ENCODE results near the gene CROCC2. TPM values are rescaled to one million over a fixed set of nuclear protein-coding genes. Genes with fewer than 3 reads are reported as not detected.
"Not testable (repeated sequence)": the region's sequence is repeated elsewhere in the genome, so short reads cannot be mapped to it uniquely, and the experiment has no call there.

Gene CROCC2
- total RNA-seq, 1 donor from 2014 or later: not detected

DNA sequence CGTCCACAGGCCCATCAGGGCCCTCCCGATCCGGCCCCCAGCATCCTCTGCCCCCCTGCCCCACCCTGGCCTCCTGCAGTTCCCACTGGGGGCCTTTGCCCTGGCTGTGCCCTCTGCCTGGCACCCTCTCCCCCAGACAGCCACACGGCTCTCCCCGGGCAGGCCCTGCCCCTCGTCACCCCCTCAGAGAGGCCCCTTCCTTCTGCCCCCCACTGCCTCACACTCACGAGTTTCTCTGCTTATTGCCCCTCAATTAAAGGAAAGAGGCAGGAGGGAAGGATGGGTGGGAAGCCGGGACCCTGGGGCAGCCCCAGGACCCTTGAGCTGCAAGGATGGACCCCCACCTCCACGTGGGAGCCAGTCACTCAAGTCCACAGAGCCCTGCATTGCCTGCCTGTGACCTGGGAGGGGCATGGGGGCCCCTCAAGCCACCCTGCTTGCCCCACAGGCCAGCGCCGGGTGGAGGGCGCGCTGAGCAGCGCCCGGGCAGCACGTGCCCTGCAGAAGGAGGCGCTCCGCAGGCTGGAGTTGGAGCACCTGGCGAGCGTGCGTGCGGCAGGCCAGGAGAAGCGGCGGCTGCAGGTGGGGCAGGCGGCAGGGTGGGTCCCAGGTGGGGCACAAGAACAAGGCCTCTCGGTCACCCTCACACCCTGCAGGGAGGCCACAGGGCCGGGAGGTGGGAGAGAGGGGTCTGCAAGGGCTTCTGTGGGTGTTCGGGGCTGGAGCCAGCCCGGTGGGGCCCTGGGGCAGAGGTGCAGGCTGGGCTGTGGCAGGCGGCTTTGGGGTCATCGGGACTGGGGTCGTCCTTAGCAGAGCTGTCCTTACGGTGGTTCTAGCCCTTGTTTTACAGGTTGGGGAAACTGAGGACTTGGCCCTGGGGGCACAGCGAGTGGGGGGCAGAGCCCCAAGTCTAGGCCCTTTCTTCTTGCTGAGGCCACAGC is 61.8 kb downstream of the CROCC2 start:
- no peak for DNase-seq

DNA sequence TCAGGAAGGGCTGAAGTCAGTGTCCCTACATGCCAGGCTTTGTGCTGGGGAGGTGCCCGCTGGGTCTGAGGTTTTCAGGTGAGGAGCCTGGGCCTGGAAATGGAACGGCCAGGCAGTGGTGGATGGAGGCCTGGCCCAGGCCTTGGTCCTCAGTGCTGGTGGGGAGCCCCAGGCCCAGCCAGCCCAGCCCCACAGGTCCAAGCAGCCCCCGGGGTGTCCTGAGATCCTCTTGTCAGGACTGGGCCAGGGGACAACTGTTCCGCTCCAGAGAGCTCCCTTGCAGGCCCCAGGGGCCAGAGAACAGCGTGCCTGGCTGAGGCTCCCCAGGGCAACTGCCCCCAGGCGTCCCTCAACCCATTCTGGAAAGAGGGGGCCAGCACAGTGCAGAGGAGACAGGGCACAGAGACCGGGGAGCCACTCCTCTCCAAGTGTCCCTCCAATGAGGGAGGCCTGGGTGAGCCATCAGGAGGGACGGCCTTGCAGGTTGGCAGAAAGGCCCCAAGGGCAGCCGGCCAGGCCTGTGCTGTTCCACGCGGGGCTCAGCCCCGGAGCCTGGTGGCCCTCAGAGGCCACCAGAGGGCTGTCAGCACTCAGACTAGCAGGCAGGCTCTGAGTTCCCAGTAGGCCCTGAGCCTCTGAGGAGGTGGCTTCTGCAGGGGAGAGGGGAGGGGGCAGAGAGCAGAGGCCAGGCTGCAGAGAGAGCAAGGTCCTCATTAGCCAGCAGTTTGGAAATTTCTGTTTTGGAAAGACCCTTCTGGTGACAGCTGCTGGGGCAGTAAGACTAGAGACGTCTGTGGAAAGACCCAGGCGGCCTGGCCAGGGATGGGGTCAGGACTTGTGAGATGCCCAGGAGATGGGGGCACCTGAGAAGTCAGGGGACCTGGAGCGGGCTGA is 62.8 kb downstream of the CROCC2 start:
- no peak for DNase-seq

DNA sequence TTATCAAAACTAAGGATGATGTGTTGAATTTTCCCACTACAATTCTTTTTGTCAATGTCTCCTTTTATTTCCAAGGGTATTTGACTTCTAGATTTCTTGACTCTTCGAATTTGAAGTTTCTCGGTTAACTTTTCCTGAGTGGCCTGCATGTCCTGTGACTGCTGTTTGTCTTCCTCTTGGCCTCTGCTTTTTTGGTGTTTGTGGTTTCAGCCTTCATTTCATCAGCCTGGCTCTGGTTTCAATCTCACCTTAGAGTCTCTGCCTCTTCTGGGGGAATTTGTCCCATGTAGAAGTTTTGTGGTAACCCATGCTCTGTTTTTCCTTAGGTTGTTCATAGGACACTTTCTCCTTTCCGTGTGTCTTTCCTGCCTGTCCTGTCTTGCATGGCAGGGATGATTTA is 64.0 kb downstream of the CROCC2 start:
- no peak for DNase-seq

DNA sequence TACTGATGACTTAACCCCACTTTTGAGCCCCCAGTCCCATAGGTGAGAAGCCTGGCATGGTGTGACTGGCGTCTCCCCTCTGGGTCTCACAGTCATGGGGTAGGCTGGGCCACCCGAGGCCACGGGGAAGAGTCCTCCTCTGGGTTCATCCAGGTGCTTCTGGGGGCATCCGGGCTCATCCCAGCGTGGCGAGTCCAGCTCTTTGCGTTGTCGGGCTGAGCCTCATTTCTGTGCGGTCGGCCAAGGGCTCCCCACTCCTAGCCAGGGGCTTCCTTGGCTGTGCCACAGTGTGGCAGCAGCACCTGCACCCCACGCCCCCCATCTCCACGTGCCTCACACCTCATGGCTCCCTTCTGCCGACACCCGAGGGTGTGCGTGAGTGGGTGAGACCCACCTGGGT is 64.7 kb downstream of the CROCC2 start:
- DNase-seq: no peak

DNA sequence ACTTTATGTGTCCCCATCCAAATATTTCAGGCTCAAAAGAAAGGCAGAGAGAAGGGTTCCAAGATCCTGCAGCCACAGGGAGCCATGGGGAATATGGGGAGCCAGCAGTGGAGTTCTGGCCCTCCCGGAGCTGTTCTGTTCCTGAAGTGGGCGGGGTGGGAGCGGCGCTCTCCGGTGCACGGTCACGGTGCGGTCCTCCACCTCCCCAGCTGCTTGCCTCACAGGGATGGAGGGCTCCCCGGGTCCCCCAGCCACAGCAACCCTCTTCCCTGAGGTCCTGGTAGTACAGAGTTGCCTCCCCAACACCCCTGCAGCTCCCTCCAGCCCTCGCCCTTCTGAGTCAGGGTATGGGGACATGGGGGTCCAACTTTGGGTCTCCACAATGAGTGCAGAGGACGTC is 66.1 kb downstream of the CROCC2 start:
- DNase-seq: no peak

DNA sequence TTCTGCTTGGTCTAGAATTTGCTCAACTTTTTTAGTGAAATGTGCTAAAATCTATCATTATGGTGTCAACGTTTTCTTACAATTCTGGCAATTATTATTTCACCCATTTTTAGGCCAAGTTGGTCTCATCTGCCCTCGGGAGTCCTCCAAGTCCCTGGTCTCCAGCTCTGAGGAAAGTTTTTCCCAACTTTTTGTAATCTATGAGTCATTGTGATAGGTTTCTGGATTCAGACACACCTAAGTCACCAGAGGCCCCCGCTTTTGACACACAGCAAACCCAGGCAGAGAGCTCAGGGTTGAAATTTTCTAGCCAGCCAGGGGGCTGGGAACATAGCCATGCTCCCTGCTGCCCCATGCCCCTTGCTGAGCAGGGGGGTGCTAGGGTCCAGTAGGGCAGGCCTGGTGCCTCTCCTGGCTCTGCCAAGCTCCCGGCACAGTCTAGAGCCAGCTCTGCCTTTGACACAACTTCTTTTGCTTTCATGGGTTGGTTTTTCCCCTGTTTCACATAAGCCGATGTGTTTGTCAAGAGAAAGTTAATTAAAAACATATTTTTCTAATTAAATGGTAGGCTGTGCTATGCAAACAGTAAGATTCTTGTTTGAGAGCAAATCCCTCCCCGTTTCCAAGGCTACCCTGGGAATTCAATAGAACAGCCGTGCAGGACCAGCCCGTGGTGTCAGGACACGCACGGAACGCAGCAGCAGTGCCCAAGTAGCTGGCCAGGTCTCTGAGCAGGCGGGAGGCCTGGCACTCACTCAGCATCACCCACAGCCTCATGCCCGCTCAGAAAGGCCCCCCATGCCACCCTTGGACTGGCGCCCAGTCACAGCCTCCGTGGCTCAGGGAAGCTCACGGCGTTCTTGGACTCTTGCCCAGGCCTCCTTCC is 66.7 kb downstream of the CROCC2 start:
- DNase-seq: peak; percentile 77

DNA sequence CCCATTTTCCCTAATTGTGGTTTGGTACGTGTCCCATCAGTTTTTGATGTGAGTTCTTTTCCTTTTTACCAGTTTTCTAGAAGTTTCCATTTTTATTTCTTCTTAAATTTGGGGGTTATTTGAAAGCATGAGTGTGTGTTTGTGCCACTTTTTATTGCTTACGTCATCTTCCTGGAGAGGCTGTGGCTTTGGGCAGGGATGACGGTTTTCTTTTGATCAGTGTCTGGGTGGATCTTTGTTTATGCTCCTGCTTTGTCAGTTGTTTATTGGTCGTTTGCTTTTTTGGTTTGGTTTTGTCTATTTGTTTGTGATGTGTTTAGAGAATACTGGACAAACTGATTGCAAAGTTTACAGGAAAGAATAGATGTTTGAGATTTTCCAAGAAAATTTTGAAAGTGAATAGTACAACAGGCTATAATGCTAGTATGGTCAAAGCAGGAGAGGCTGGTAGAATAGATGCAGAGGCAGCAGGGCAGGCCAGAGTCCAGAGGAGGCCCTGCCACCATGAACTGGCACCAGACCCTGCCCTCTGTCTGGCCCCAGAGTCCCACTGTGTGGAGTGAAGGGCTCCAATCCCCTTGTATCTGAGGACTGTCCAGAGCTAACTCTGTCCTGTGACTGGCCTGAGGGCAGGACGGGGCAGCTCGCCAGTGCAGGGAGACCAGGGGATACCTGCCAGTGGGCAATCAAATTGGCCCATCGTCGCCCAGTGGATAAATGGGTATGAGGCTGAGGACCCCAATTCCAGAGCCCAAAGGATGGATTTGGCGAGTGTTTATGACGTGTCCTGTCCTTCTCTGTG is 68.8 kb downstream of the CROCC2 start:
- no peak for DNase-seq

DNA sequence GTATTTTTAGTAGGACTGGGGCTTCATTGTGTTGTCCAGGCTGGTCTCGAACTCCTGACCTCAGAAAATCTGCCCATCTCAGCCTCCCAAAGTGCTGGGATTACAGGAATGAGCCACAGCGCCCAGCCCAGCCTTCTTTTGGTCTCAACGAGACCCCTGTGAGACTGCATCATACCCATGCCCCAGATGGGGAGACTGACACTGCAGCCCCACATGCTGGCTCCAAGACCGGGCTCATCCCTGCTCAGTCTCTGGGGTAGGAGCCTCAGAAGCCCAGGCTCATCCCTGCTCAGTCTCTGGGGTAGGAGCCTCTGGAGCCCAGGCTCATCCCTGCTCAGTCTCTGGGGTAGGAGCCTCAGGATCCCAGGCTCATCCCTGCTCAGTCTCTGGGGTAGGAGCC is 69.8 kb downstream of the CROCC2 start:
- DNase-seq: not testable (repeated sequence)

DNA sequence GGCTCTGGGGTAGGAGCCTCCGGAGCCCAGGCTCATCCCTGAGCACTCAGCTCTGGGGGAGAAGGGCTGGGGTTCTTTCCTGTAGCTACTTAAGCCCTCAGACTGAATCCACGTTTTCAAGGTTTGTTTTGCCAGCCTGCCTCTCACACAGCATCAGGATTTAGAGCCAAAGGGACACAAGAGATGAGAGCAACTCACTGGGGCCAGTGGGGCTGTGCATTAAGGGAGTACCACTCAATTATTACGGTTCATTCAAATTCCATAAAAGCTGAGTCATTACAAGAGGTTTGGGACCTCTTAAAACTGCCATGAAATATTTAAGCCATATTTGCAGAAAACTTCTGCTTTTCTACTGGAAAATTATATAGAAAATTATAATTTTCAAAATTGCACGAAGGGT is 75.1 kb downstream of the CROCC2 start:
- no peak for DNase-seq

DNA sequence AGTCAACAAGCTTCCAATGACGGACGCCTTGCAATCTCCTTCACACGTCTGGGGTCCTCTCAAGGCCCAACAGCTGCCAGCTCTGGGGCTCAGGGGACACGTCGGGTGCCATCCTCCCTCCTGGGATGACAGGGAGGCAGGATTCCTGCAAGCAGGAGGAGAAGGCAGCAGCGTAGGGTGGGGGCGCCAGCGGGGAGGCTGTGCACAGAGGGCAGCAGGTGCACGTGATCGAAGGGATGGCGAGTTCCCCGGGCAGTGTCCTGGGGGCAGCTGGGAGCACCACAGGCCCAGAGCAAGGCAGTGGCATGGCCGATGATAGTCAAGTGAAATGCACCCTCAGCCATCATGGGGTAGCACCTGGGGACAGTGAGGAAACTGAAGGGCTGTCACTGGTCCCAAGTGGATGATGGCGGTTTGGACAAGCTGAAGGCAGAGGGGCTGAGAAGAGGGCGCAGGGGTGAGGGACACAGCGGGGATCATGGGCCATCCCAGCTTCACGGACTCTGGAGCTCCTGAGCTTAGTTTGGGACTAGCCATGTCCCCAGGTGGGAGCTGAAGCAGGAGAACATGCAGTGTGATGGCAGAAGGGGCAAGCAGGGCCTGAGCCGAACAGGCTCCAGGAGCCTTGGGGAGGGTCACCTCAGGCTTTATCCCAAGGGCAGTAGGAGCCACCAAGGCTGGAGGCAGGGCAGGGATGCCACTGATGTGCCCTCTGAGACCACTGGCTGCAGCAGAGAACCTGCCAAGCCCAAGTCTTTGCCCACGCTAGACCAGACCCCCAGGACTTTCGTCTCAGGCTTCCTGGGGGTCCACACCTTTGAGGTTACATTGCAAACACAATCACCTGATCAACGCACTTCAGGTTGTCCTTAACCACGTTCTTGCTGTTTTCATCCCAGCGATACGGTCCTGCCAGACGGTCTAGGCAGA is 76.0 kb downstream of the CROCC2 start:
- DNase-seq: no peak

DNA sequence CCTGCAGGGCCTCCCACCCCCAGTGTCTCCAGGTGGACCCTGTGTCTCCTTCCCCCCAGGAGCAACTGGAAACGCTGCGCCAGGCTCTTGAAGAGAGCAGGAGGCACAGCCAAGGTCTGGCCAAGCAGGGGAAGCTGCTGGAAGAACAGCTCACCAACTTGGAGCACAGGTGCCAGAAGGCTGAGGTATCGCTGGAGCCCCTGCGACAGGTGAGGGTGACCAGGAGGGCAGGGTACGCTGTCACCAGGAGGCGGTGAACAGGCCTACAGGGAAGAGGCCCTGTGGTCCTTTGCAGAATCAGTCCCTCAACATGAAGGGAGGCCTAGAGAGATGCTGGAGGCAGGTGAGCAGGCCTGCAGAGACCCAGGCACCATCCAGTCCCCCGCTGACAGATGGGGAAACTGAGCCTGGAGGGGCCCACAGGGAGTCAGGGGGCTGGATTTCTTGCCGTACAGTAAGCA is 76.7 kb downstream of the CROCC2 start:
- no peak for DNase-seq

DNA sequence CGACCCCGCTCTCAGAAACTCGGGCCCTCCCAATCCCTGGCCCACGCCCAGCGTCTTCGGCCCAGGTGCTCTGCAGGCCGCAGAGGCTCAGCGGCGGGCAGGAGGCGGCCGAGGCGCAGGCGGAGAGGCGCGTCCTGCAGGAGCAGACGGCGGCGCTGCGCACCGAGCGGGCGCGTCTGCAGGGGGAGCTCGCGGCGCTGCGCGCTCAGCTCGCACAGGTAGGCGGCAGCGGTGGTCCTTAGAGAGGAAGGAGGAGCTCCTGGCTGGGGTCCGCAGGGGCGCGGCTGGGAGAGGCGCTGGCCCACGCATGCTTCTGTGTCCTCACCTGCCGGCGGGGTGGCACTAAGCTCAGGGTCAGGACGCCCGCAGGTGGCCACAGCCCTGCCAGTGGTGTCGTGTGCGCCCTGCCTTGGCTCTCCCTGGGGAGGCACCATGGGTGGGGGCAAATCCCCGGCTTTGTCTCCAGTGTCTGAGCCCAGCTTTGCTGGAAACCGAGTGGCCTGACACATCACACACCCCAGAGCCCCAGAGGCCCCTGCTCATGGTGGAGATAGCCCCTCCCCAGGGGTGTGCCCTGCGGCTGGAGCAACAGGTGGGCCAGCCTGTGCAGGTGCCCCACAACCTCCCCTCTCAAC is 77.3 kb downstream of the CROCC2 start:
- DNase-seq: peak; percentile 54

DNA sequence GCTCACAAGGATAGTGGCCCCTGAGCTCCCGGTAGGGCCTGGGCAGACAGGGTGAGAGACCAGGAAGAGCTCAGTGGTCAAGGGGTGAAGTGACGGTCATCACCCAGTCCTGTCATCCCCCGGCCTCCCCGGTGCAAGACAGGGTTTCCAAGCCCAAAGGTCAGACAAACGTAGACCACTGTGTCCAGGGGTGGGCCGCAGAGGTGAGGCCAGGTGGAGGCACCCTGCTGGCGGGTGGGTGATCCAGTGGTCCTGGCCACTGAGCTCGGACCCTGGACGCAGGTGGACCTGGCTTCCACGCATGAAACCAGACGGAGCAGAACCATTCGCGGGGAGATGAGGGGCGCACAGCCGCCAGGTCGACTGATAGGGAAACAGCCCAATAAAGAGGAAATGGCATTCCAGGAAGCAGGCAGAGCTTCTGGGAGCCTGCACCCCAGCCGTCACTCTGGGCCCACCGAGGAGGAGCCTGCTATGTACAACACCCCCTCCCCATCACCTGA is 77.9 kb downstream of the CROCC2 start:
- no peak for DNase-seq

DNA sequence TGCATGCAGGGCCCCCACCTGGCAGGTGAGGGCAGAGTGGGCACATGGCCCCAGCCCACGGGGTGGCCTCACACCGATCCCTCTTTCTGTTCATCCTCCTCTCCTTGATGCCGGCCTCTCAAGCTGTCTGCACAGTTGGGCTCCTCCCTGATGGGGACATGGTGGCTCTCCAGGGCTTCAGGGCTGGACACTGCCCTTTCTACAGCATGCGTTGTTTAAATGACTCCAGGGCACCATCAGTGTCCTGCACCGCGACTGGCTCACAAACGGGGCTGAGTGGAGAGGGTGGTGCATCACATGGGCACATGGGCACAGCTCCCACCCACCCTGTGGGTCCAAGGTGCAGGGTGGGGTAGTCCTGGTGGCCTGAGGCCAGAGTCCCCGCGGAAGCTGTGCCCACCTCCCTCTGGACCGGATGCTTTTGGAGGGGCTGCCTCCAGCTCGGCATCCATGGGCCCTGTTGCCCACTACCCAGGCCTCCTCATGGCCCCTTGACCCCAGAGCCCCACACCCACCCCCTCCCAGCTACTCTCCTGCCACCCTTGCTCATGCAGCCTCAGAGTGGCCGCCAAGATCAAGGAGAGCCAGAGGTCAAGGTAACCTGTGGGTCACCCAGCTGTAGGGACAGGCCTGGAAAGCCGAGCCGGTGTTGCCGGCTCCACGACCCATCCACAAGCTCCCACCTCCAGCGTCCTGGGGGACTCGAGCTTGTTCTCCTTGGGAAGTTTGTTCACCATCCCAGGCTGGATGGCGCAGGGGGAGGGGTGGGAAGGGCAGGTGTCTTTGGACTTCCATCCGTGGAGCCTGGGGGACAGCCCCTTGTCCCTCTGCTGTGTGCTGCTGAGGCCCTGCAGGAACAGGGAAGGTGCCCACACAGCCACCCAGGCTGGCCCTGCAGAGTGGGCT is 80.0 kb downstream of the CROCC2 start:
- no peak for DNase-seq

DNA sequence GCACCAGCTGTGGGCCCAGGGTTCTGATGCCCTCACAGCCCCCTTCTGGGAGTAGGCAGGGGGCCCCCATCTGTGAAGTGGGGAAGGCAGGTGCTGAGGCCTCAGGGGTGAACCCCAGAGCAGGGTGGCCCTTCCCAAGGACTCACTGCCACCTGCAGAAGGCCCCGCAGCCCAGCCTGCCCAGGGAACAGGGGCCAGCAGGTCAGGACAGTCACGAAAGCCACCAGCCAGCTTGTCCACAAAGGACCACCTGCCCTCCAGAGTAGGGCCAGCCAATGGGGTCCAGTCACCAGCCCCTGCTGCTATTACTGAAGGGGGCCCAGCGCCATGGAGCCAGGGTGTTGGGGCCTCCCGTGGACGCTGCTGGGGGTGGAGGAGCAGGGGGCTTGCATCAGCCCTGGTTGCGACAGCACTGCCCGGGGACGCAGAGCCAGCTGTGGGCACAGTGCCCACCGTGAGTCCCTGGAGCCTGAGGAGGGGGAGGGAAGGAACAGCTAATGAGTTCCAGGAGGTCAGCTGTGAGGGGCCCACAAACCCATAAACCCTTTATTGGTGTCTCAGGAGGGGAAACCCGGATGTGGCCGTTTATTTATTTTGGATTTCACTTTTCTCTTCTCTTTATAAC is 80.8 kb downstream of the CROCC2 start:
- peak; percentile 63 for DNase-seq

DNA sequence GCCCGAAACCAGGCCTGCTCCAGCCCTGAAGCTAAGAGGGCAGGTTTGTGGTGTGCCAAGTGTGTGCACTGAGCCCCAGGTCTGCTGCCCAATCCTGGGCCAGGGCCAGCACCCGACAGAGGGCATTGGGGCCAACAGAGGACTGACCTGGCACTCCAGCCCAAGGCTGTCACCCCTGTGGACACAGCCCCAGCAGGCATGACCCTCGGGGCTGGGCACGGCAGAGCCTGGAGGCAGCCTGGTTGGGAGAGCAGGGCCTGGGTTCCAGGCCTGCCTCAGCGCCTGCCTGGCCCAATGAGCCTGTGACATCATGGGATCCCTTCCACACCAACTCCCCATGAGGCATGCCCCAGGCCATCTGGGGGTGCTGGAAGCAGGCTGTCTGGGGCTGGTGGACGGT is 81.5 kb downstream of the CROCC2 start:
- DNase-seq: no peak

DNA sequence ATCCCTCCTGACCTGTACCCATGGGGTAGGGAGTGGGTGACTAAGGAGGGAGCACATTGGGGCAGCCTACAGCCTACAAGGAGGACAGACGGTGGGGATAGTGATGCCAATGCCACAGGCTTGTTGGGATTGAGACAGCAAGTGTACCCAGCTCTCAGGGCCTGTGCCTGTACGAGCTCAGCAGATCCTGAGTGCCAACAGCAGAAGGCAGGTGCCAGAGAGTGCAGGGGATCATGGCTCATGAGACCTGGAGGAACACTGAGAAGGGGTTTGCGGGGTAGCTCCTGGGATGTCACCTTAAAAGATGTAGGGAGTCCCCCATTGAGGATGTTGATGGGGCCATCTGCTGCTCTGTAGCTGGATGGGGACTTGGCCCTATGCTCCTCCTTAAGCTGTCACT is 82.0 kb downstream of the CROCC2 start:
- DNase-seq: no peak

Data from tongue (tissue), 2 donors.